Duodenal mucosa (tissue), 2 donors: ENCODE results near the gene DPYSL3.
A peak's percentile ranks its signal among the peaks of the same experiment; 100 is the strongest.

Experiments used
- H3K27ac ChIP-seq: one replicate; pipeline ENCODE4 v1.7.0; 2013; ENCODE audit warnings: low read depth, low read length
- H3K27me3 ChIP-seq, 2 donors: one replicate each; pipeline ENCODE4 v1.7.0; 2013; ENCODE audit warnings: low read length in 2 of 2, control low read depth in 1 of 2; ENCODE audit not compliant: insufficient read depth in 2 of 2, control insufficient read depth in 1 of 2
- H3K36me3 ChIP-seq, 2 donors: one replicate each; pipeline ENCODE4 v1.7.0; 2013; ENCODE audit warnings: low read length in 2 of 2, control low read depth in 1 of 2; ENCODE audit not compliant: insufficient read depth in 2 of 2, control insufficient read depth in 1 of 2
- H3K4me1 ChIP-seq, 2 donors: one replicate each; pipeline ENCODE4 v1.7.0; 2013; ENCODE audit warnings: low read length in 2 of 2, control low read depth in 1 of 2; ENCODE audit not compliant: insufficient read depth in 2 of 2, control insufficient read depth in 1 of 2
- H3K4me3 ChIP-seq, 2 donors: one replicate each; pipeline ENCODE4 v1.7.0; 2013; ENCODE audit warnings: low read length in 2 of 2, low read depth in 1 of 2
- H3K9ac ChIP-seq, 2 donors: one replicate each; pipeline ENCODE4 v1.7.0; 2013; ENCODE audit warnings: low read length in 2 of 2, low read depth in 1 of 2
- H3K9me3 ChIP-seq, 2 donors: one replicate each; pipeline ENCODE4 v1.7.0; 2013; ENCODE audit warnings: low read length in 2 of 2, control low read depth in 1 of 2; ENCODE audit not compliant: control insufficient read depth in 1 of 2

DPYSL3 gene

GRCh38 chr5:147408980-147409379, 100.9 kb downstream of the DPYSL3 start:
- no peak overlapping the region for H3K27ac ChIP-seq
- peaks cover 0 to 6% of the 10 kb centered on the region in 2 donors for H3K4me1 ChIP-seq
- H3K9me3 ChIP-seq: no peaks in the 10 kb centered on the region
- H3K9ac ChIP-seq: no peak overlapping the region
- no peak overlapping the region for H3K4me3 ChIP-seq
- no peaks in the 10 kb centered on the region for H3K27me3 ChIP-seq
- no peaks in the 10 kb centered on the region for H3K36me3 ChIP-seq

GRCh38 chr5:147407094-147407681, 102.7 kb downstream of the DPYSL3 start:
- Histone ChIP-seq H3K27ac (no peak overlapping the region), H3K9me3 (no peaks in the 10 kb centered on the region), H3K4me3 (no peak overlapping the region), H3K4me1 (peaks cover 0 to 6% of the 10 kb centered on the region in 2 donors), H3K9ac (no peak overlapping the region), H3K36me3 (no peaks in the 10 kb centered on the region), H3K27me3 (no peaks in the 10 kb centered on the region)

- peaks cover 0 to 6% of the 10 kb centered on the region in 2 donors for H3K4me1 ChIP-seq
These were observed 103.2 kb downstream of the DPYSL3 start for GRCh38 chr5:147406636-147407035.

GRCh38 chr5:147404706-147405105, 105.2 kb downstream of the DPYSL3 start:
- H3K4me3 ChIP-seq: no peak overlapping the region
- H3K36me3 ChIP-seq: no peaks in the 10 kb centered on the region
- H3K9ac ChIP-seq: no peak overlapping the region
- H3K9me3 ChIP-seq: no peaks in the 10 kb centered on the region
- H3K4me1 ChIP-seq: peaks cover 0 to 5% of the 10 kb centered on the region in 2 donors
- H3K27ac ChIP-seq: peak overlapping the region; percentile 2
- no peaks in the 10 kb centered on the region for H3K27me3 ChIP-seq

More at GRCh38 chr5:147406636-147407035, 103.2 kb downstream of the DPYSL3 start:
- Histone ChIP-seq H3K27me3 (no peaks in the 10 kb centered on the region), H3K4me3 (no peak overlapping the region), H3K9me3 (no peaks in the 10 kb centered on the region), H3K27ac (no peak overlapping the region), H3K36me3 (no peaks in the 10 kb centered on the region), H3K9ac (no peak overlapping the region)

- no peak overlapping the region for H3K4me3 ChIP-seq
- no peaks in the 10 kb centered on the region for H3K36me3 ChIP-seq
- peak overlapping the region; percentile 42 for H3K27ac ChIP-seq
- H3K9me3 ChIP-seq: no peaks in the 10 kb centered on the region
- H3K9ac ChIP-seq: no peak overlapping the region
- no peaks in the 10 kb centered on the region for H3K27me3 ChIP-seq
- peaks cover 0 to 5% of the 10 kb centered on the region in 2 donors for H3K4me1 ChIP-seq
These were observed 105.9 kb downstream of the DPYSL3 start for GRCh38 chr5:147403651-147404640.

GRCh38 chr5:147400881-147401280, 109.0 kb downstream of the DPYSL3 start:
- Histone ChIP-seq H3K27ac (no peak overlapping the region), H3K27me3 (no peaks in the 10 kb centered on the region), H3K4me1 (peaks cover 0 to 5% of the 10 kb centered on the region in 2 donors), H3K36me3 (no peaks in the 10 kb centered on the region), H3K9ac (no peak overlapping the region), H3K4me3 (no peak overlapping the region), H3K9me3 (no peaks in the 10 kb centered on the region)

- Histone ChIP-seq H3K9ac (no peak overlapping the region), H3K27ac (no peak overlapping the region), H3K36me3 (no peaks in the 10 kb centered on the region), H3K4me1 (peaks cover 0 to 5% of the 10 kb centered on the region in 2 donors), H3K4me3 (no peak overlapping the region), H3K27me3 (no peaks in the 10 kb centered on the region), H3K9me3 (no peaks in the 10 kb centered on the region)
These were observed 109.6 kb downstream of the DPYSL3 start for GRCh38 chr5:147400126-147400809.

GRCh38 chr5:147398860-147399259, 111.0 kb downstream of the DPYSL3 start:
- peaks cover 0 to 5% of the 10 kb centered on the region in 2 donors for H3K4me1 ChIP-seq
- H3K27ac ChIP-seq: no peak overlapping the region
- H3K4me3 ChIP-seq: no peak overlapping the region
- H3K9me3 ChIP-seq: no peaks in the 10 kb centered on the region
- H3K27me3 ChIP-seq: no peaks in the 10 kb centered on the region
- H3K9ac ChIP-seq: no peak overlapping the region
- H3K36me3 ChIP-seq: no peaks in the 10 kb centered on the region

- Histone ChIP-seq H3K27ac (no peak overlapping the region), H3K36me3 (no peaks in the 10 kb centered on the region), H3K9ac (no peak overlapping the region), H3K4me3 (no peak overlapping the region), H3K9me3 (no peaks in the 10 kb centered on the region), H3K27me3 (no peaks in the 10 kb centered on the region), H3K4me1 (peaks cover 0 to 5% of the 10 kb centered on the region in 2 donors)
These were observed 112.3 kb downstream of the DPYSL3 start for GRCh38 chr5:147397616-147398015.
